Neural progenitor cell (in vitro differentiated cells): ENCODE results near the gene KCNK3.

ENCODE experiments used
- EZH2 ChIP-seq: fragments of 200-600 bp; sonication (generic); IDR thresholded peaks from 2 replicates; pipeline ENCODE4 v1.6.1; 2017; ENCODE audit warnings: antibody characterized with exemption, mild to moderate bottlenecking, moderate library complexity
- EZH2phosphoT487 ChIP-seq: fragments of 200-600 bp; sonication (generic); IDR thresholded peaks from 2 replicates; pipeline ENCODE4 v1.6.1; 2017; ENCODE audit warnings: antibody characterized with exemption
- TF ChIP-seq, protein P1 (sequence below): fragments of 200-600 bp; sonication (generic); IDR thresholded peaks from 2 replicates; pipeline ENCODE4 v1.5.1; 2017; ENCODE audit warnings: antibody characterized with exemption, mild to moderate bottlenecking

GRCh38 chr2:26716769-26717168 lies 24.2 kb downstream of the KCNK3 start:
- TF ChIP-seq, protein P1, sequence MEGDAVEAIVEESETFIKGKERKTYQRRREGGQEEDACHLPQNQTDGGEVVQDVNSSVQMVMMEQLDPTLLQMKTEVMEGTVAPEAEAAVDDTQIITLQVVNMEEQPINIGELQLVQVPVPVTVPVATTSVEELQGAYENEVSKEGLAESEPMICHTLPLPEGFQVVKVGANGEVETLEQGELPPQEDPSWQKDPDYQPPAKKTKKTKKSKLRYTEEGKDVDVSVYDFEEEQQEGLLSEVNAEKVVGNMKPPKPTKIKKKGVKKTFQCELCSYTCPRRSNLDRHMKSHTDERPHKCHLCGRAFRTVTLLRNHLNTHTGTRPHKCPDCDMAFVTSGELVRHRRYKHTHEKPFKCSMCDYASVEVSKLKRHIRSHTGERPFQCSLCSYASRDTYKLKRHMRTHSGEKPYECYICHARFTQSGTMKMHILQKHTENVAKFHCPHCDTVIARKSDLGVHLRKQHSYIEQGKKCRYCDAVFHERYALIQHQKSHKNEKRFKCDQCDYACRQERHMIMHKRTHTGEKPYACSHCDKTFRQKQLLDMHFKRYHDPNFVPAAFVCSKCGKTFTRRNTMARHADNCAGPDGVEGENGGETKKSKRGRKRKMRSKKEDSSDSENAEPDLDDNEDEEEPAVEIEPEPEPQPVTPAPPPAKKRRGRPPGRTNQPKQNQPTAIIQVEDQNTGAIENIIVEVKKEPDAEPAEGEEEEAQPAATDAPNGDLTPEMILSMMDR = no peak
- no peak for TF ChIP-seq EZH2phosphoT487
- TF ChIP-seq EZH2 = no peak
